DOHH2 (cell line): Measurements from ENCODE around the gene GHRH.

Source experiments
- H3F3A ChIP-seq: fragments of 200-600 bp; sonication (generic), shearing (Covaris generic); 2 replicates; pipeline ENCODE4 v1.6.0; 2016; ENCODE audit warnings: antibody characterized with exemption, mild to moderate bottlenecking; ENCODE audit not compliant: control insufficient read depth, insufficient read depth
- H3K27ac ChIP-seq: fragments of 200-600 bp; sonication (generic); 2 replicates; pipeline ENCODE4 v1.5.1; 2014; ENCODE audit warnings: low read depth, mild to moderate bottlenecking, low read length, moderate library complexity
- H3K27me3 ChIP-seq: fragments of 200-600 bp; sonication (generic); 2 replicates; pipeline ENCODE4 v1.6.1; 2014; ENCODE audit warnings: mild to moderate bottlenecking, low read length, mixed read lengths; ENCODE audit not compliant: control insufficient read depth
- H3K36me3 ChIP-seq: fragments of 200-600 bp; sonication (generic); 2 replicates; pipeline ENCODE4 v1.6.1; 2014; ENCODE audit warnings: mild to moderate bottlenecking, low read length, moderate library complexity, mixed read lengths; ENCODE audit not compliant: control insufficient read depth
- H3K4me1 ChIP-seq: fragments of 200-600 bp; sonication (generic); 2 replicates; pipeline ENCODE4 v1.6.1; 2014; ENCODE audit warnings: mild to moderate bottlenecking, low read length, mixed read lengths; ENCODE audit not compliant: control insufficient read depth
- H3K4me2 ChIP-seq: fragments of 200-600 bp; sonication (generic); 2 replicates; pipeline ENCODE4 v1.6.0; 2014; ENCODE audit warnings: mild to moderate bottlenecking, low read length, moderate library complexity
- H3K4me3 ChIP-seq: fragments of 200-600 bp; sonication (generic); 2 replicates; pipeline ENCODE4 v1.5.1; 2014; ENCODE audit warnings: mild to moderate bottlenecking, low read length, mixed read lengths
- H3K79me2 ChIP-seq: fragments of 200-600 bp; sonication (generic); 2 replicates; pipeline ENCODE4 v1.6.1; 2014; ENCODE audit warnings: mild to moderate bottlenecking, low read length, mixed read lengths; ENCODE audit not compliant: control insufficient read depth
- H3K9me2 ChIP-seq: fragments of 200-600 bp; sonication (generic); replicated peaks from 2 replicates; pipeline ENCODE4 v1.6.1; 2014; ENCODE audit warnings: mild to moderate bottlenecking, low read length, mixed read lengths; ENCODE audit not compliant: control insufficient read depth
- H3K9me3 ChIP-seq: fragments of 200-600 bp; sonication (generic); 2 replicates; pipeline ENCODE4 v1.6.1; 2014; ENCODE audit warnings: antibody characterized with exemption, low read length, mixed read lengths; ENCODE audit not compliant: control insufficient read depth, insufficient read depth
- H4K20me1 ChIP-seq: fragments of 200-600 bp; sonication (generic); 2 replicates; pipeline ENCODE4 v1.6.0; 2014; ENCODE audit warnings: low read depth, mild to moderate bottlenecking, antibody characterized with exemption, low read length, moderate library complexity; ENCODE audit not compliant: control insufficient read depth, insufficient read depth
- EZH2phosphoT487 ChIP-seq: fragments of 200-600 bp; sonication (generic); IDR thresholded peaks from 2 replicates; pipeline ENCODE4 v1.6.1; 2017; ENCODE audit warnings: borderline replicate concordance, mild to moderate bottlenecking, antibody characterized with exemption, low read length, moderate library complexity, mixed read lengths
- TF ChIP-seq, protein P1 (sequence below): fragments of 200-600 bp; sonication (generic); IDR thresholded peaks from one replicate; pipeline ENCODE4 v1.5.1; 2014; ENCODE audit warnings: antibody characterized with exemption, mild to moderate bottlenecking, low read depth, low read length; ENCODE audit not compliant: poor library complexity, severe bottlenecking

GHRH gene

DNA sequence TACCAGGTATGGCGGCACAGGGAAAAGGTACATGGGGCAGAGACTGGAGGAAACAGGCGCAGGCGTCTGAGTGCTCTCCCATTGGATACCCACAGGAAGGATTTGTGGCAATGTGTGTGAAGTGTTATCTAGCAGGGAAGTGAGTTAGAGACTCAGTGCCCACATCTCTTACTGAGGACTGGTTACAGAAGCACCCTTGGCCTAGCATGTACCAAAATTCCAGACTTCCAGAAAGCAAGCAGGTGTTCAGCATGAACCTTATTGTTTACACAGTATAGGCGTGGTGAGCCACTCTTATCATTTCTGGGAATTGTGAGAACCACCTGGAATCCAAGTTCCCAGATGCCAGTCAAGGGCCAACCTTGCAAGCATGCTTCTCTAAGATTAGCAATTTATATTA is 42.0 kb upstream of the GHRH start:
- no peaks in the 10 kb centered on the region for H3F3A ChIP-seq
- H3K4me3 ChIP-seq, result no peak overlapping the region
- H3K27me3 ChIP-seq, result no peaks in the 10 kb centered on the region
- H3K4me2 ChIP-seq, result no peak overlapping the region
- TF ChIP-seq, protein P1, sequence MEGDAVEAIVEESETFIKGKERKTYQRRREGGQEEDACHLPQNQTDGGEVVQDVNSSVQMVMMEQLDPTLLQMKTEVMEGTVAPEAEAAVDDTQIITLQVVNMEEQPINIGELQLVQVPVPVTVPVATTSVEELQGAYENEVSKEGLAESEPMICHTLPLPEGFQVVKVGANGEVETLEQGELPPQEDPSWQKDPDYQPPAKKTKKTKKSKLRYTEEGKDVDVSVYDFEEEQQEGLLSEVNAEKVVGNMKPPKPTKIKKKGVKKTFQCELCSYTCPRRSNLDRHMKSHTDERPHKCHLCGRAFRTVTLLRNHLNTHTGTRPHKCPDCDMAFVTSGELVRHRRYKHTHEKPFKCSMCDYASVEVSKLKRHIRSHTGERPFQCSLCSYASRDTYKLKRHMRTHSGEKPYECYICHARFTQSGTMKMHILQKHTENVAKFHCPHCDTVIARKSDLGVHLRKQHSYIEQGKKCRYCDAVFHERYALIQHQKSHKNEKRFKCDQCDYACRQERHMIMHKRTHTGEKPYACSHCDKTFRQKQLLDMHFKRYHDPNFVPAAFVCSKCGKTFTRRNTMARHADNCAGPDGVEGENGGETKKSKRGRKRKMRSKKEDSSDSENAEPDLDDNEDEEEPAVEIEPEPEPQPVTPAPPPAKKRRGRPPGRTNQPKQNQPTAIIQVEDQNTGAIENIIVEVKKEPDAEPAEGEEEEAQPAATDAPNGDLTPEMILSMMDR, result no peak
- no peaks in the 10 kb centered on the region for H3K9me3 ChIP-seq
- H3K9me2 ChIP-seq, result no peaks in the 10 kb centered on the region
- no peaks in the 10 kb centered on the region for H3K4me1 ChIP-seq
- H3K79me2 ChIP-seq, result peaks cover 8% of the 10 kb centered on the region
- H3K36me3 ChIP-seq, result peaks cover 50% of the 10 kb centered on the region
- H3K27ac ChIP-seq, result no peak overlapping the region
- 0 out of 2 replicates have a peak, but pooled peaks cover 3% of the 10 kb centered on the region for H4K20me1 ChIP-seq

DNA sequence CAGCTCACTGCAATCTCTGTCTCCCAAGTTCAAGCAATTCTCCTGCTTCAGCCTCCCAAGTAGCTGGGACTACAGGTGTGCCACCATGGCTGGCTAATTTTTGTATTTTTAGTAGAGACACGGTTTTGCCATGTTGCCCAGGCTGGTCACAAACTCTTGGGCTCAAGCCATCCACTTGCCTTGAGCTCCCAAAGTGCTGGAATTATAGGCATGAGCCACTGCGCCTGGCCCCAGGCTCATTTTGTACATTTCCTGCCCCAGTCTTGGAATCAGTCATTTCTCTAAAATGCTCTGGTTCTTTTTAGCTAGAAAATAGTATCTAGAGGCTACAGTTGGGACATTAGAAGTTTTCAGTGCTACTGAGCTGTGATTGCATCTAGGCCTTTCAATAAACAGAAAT is 41.4 kb upstream of the GHRH start:
- no peaks in the 10 kb centered on the region for H3K4me1 ChIP-seq
- H3K27me3 ChIP-seq, result no peaks in the 10 kb centered on the region
- H4K20me1 ChIP-seq, result 0 out of 2 replicates have a peak, but pooled peaks cover 3% of the 10 kb centered on the region
- H3K4me3 ChIP-seq, result no peak overlapping the region
- H3K36me3 ChIP-seq, result peaks cover 49% of the 10 kb centered on the region
- no peak overlapping the region for H3K4me2 ChIP-seq
- TF ChIP-seq EZH2phosphoT487, result no peak
- TF ChIP-seq, protein P1, result no peak
- peaks cover 11% of the 10 kb centered on the region for H3K79me2 ChIP-seq
- H3F3A ChIP-seq, result no peaks in the 10 kb centered on the region
- H3K9me3 ChIP-seq, result no peaks in the 10 kb centered on the region
- H3K27ac ChIP-seq, result no peak overlapping the region
- no peaks in the 10 kb centered on the region for H3K9me2 ChIP-seq

DNA sequence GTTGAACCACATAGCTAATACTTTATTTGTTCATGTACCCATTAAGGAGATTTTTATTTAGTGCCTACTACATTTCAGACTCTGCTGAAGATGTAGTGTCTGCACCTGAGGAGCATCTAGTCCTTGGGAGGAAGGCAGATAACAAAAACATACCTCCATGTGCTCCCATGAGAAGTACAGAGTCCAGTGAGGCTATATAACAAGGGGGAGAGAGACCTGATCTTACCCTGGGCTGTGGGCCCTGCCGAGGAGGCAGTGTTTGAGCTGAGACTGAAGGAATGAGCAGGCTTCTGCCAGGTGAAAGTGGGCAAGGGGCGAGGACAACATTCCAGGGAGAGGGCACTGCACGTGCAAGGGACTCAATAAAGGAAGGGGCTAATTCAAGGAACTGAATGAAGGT is 39.9 kb upstream of the GHRH start:
- H3K4me2 ChIP-seq, result no peak overlapping the region
- H4K20me1 ChIP-seq, result 0 out of 2 replicates have a peak, but pooled peaks cover 3% of the 10 kb centered on the region
- no peaks in the 10 kb centered on the region for H3K9me2 ChIP-seq
- no peaks in the 10 kb centered on the region for H3F3A ChIP-seq
- H3K9me3 ChIP-seq, result no peaks in the 10 kb centered on the region
- peaks cover 19% of the 10 kb centered on the region for H3K79me2 ChIP-seq
- H3K27me3 ChIP-seq, result no peaks in the 10 kb centered on the region
- no peak overlapping the region for H3K27ac ChIP-seq
- no peak for TF ChIP-seq EZH2phosphoT487
- TF ChIP-seq, protein P1, result no peak
- peaks cover 46% of the 10 kb centered on the region for H3K36me3 ChIP-seq
- H3K4me3 ChIP-seq, result no peak overlapping the region
- no peaks in the 10 kb centered on the region for H3K4me1 ChIP-seq

DNA sequence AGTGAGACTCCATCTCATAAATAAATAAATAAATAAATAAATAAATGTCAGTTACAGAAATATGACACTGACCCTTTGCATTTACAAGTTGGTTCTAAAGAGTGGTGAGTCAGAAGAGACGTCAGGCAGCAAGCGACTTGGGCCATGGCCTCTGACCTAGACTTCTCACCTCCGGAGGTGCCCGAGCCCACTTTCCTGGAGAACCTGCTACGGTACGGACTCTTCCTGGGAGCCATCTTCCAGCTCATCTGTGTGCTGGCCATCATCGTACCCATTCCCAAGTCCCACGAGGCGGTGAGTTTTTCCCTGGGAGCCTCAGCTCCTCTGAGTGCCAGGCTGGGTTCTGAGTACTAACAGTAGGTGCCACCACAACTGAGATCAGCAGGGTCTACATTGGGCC is 39.5 kb upstream of the GHRH start:
- peaks cover 42% of the 10 kb centered on the region for H3K36me3 ChIP-seq
- no peak overlapping the region for H3K27ac ChIP-seq

More for the DNA sequence above, 39.5 kb upstream of the GHRH start:
- Histone ChIP-seq H4K20me1 (0 out of 2 replicates have a peak, but pooled peaks cover 3% of the 10 kb centered on the region), H3K79me2 (peaks cover 24% of the 10 kb centered on the region), H3K9me3 (no peaks in the 10 kb centered on the region), H3K4me2 (no peak overlapping the region), H3K4me3 (no peak overlapping the region), H3K9me2 (no peaks in the 10 kb centered on the region), H3K27me3 (no peaks in the 10 kb centered on the region), H3F3A (no peaks in the 10 kb centered on the region), H3K4me1 (0 out of 2 replicates have a peak, but pooled peaks cover 3% of the 10 kb centered on the region)
- no peak for TF ChIP-seq EZH2phosphoT487
- TF ChIP-seq, protein P1, result no peak
